ENCODE data around the gene MSMO1. TPM values are rescaled to one million over a fixed set of nuclear protein-coding genes. Genes with fewer than 3 reads are reported as not detected.
A peak's percentile ranks its signal among the peaks of the same experiment; 100 is the strongest.

The MSMO1 gene
- total RNA-seq, 4 donors from 2014 or later = 18.6 to 58.3 (median 44.8) TPM

DNA sequence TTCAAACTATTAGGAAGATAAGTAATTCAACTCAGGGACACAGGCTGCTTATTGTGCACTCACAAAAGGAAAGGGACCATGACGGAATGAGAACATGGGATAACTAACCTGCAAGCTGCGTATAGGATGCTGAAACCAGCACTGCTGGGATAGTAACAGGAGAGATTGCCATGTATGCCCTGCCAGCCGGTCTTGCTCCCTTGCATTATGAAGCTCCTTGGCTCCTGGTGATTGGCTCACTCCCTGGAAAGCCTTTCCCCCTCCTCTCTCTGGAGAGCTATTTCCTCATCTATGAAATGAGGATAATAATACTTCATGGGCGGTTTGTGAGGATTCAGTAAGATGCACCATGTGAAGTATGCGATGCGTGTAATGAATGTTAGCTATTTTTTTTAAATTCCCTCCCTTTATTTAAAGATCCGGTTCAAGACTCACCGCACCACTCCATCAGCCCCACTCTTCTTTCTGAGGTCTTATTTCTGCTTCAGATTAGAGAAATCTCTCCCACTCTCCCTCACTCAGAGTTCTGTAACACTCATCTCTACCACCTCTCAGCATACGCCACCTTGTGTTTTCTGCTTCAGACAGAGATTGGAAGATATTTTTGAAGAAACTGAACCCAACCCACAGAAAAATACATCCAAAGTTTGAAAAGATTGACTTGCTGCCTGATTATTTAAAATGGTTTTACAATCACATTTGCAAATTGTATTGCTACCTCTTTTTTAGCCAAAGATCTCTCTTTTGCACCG, 18.4 kb downstream of the MSMO1 start:
- DNase-seq (ENCODE audit: low spot score in 2 of 2) = no peak
- H3K9me3 ChIP-seq = no peaks in the 10 kb centered on the region
- no peaks in the 10 kb centered on the region for H3K4me1 ChIP-seq
- peaks cover 0 to 20% (median 0%) of the 10 kb centered on the region in 3 donors for H3K36me3 ChIP-seq
- no peak overlapping the region for H3K27ac ChIP-seq
- no peaks in the 10 kb centered on the region for H3K27me3 ChIP-seq
- H3K4me3 ChIP-seq = no peak overlapping the region
- 65 to 72% methylated on average over 10 of the region's 10 CpGs for WGBS, 2 donors
- TF ChIP-seq EP300 (IDR thresholded peaks at IDR 0.05) (no peak), POLR2A (IDR thresholded peaks at IDR 0.05) (no peak)
- TF ChIP-seq, protein P1, sequence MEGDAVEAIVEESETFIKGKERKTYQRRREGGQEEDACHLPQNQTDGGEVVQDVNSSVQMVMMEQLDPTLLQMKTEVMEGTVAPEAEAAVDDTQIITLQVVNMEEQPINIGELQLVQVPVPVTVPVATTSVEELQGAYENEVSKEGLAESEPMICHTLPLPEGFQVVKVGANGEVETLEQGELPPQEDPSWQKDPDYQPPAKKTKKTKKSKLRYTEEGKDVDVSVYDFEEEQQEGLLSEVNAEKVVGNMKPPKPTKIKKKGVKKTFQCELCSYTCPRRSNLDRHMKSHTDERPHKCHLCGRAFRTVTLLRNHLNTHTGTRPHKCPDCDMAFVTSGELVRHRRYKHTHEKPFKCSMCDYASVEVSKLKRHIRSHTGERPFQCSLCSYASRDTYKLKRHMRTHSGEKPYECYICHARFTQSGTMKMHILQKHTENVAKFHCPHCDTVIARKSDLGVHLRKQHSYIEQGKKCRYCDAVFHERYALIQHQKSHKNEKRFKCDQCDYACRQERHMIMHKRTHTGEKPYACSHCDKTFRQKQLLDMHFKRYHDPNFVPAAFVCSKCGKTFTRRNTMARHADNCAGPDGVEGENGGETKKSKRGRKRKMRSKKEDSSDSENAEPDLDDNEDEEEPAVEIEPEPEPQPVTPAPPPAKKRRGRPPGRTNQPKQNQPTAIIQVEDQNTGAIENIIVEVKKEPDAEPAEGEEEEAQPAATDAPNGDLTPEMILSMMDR (IDR thresholded peaks at IDR 0.05) = no peak

DNA sequence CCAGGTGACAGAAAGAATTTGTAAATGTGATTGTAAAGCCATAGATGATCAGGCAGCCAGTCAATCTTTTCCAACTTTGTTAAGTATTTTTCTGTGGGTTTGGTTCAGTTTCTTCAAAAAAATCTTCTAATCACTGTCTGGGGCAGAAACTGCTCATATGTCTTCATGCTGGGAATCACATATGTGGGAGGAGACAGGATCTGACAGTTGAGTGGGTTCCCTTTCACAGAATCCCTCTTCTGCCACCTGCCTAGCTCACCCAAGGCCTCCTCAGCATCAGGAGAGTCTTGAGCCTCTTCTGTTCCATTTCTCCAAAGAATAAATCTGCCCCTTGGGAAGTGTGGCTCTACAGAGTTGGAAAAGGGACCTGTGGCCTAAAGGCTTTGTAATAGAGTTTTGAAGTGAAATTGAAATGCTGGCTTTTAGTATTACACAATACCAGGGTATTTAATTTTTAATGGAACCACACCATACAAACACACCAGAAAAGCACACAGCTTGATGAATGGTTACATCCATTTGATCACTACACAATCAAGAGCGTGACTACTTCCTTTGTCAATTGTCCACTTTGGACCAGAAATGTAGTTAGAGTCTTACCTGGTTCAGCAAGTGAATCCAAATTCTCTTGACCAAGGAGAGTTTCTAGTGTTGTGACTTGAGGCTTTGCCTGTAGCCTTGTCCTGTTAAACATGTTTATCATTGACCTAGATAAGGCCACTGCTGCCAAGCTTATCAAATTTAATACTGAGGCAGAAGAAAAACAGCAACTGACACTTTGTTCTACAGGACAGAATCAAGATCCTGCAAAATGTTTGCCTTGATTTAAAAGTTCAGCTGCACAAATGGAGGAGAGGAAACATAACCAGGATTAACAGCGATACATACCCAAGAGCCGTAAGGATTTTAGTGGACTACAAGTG, 20.4 kb downstream of the MSMO1 start:
- no peaks in the 10 kb centered on the region for H3K9me3 ChIP-seq
- TF ChIP-seq EP300 (IDR thresholded peaks at IDR 0.05) (no peak), POLR2A (IDR thresholded peaks at IDR 0.05) (no peak)
- TF ChIP-seq, protein P1 (IDR thresholded peaks at IDR 0.05) = no peak
- WGBS, 2 donors = 94% methylated on average over 3 of the region's 3 CpGs
- H3K36me3 ChIP-seq = no peaks in the 10 kb centered on the region
- no peak for DNase-seq (ENCODE audit: low spot score in 2 of 2)
- no peaks in the 10 kb centered on the region for H3K27me3 ChIP-seq
- no peak overlapping the region for H3K27ac ChIP-seq
- H3K4me1 ChIP-seq = no peaks in the 10 kb centered on the region
- H3K4me3 ChIP-seq = no peak overlapping the region

DNA sequence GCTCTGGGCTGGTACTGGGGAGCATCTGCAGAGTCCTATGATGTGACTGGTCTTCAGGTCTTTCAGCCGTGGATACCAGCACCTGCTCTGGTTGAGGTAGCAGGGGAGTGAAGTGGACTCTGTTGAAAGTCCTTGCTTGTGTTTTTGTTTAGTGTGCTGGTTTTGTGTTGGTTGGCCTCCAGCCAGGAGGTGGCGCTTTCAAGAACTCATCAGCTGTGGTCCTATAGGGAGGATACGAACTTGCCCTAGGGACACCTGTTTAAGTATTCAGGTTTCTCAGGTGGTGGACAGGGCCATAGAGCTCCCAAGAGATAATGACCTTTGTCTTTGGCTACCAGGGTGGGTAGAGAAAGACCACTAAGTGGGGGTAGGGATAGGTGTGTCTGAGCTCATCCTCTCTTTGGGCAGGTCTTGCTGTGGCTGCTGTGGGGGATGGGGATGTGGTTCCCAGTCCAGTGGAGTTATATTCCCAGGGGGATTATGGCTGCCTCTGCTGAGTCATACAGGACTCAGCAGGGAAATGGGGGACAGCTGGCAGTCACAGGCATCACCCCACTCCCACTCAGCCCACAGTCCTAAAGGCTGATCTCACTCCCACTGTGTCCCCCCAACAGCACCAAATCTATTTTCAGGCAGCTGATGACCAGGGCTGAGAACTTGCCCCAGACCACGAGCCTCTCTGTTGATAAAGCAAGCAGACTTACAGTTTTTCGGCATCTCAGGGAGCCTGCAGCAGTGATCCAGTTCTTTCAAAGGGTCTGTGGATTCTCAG, 24.1 kb downstream of the MSMO1 start:
- H3K27me3 ChIP-seq = no peaks in the 10 kb centered on the region
- no peak overlapping the region for H3K27ac ChIP-seq
- no peaks in the 10 kb centered on the region for H3K36me3 ChIP-seq
- WGBS, 2 donors = 88 to 93% methylated on average over 5 of the region's 5 CpGs
- no peaks in the 10 kb centered on the region for H3K4me1 ChIP-seq
- TF ChIP-seq, protein P1 (IDR thresholded peaks at IDR 0.05) = no peak
- TF ChIP-seq POLR2A (IDR thresholded peaks at IDR 0.05) (no peak), EP300 (IDR thresholded peaks at IDR 0.05) (no peak)
- DNase-seq (ENCODE audit: low spot score in 2 of 2) = no peak
- no peak overlapping the region for H3K4me3 ChIP-seq
- no peaks in the 10 kb centered on the region for H3K9me3 ChIP-seq

DNA sequence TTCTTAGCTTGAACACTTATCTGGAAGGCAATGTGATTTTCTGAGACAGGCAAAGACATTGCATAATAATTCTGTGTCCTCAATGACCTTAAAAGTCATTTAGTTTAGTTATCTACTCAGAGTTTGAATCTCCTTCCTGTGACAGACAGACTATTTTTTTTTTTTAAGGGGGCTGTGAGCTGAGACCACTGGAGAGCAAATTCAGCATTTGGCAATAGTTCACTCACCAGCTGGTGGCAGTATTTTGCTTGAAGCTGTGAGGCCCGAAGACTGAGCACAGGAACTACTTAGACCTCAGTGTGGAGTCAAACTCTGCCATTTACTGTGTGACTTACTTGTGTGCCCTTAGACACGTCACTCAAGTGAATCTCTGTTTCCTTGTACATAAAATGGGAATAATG, 28.4 kb downstream of the MSMO1 start:
- H3K27ac ChIP-seq = no peak overlapping the region
- whole genome bisulfite sequencing, 2 donors = 0 to 17% methylated on average over 2 of the region's 2 CpGs
- H3K36me3 ChIP-seq = no peaks in the 10 kb centered on the region
- H3K4me1 ChIP-seq = no peaks in the 10 kb centered on the region
- TF ChIP-seq, protein P1 (IDR thresholded peaks at IDR 0.05) = peak in 3 of 5 experiments; percentile 21 to 25 (median 25)
- TF ChIP-seq POLR2A (IDR thresholded peaks at IDR 0.05) (no peak), EP300 (IDR thresholded peaks at IDR 0.05) (no peak)
- no peak for DNase-seq (ENCODE audit: low spot score in 2 of 2)
- no peaks in the 10 kb centered on the region for H3K9me3 ChIP-seq
- H3K4me3 ChIP-seq = no peak overlapping the region
- H3K27me3 ChIP-seq = no peaks in the 10 kb centered on the region

Data from tibial nerve (tissue), 4 donors.